HG03558 (cell line): Measurements from ENCODE around the gene RANBP3.
"Not testable (repeated sequence)": the region's sequence is repeated elsewhere in the genome, so short reads cannot be mapped to it uniquely, and the experiment has no call there.

Experiments used
- ATAC-seq: cut with Tn5 transposase; IDR thresholded peaks from one replicate; pipeline ENCODE4 v1.9.1; 2021; ENCODE audit warnings: moderate number of reproducible peaks; ENCODE audit not compliant: unreplicated experiment; ENCODE audit errors: extremely low read depth

The RANBP3 gene

GRCh38 chr19:5892772-5893275, 85.1 kb downstream of the RANBP3 start:
- ATAC-seq = no peak

- no peak for ATAC-seq
Observed at GRCh38 chr19:5891938-5892771, 85.8 kb downstream of the RANBP3 start.

GRCh38 chr19:5891572-5891937, 86.4 kb downstream of the RANBP3 start:
- no peak for ATAC-seq

- no peak for ATAC-seq
Observed at GRCh38 chr19:5890099-5890498, 87.8 kb downstream of the RANBP3 start.

GRCh38 chr19:5889288-5889971, 88.5 kb downstream of the RANBP3 start:
- no peak for ATAC-seq

GRCh38 chr19:5884065-5884811, 93.7 kb downstream of the RANBP3 start:
- ATAC-seq = not testable (repeated sequence)

GRCh38 chr19:5883157-5883873, 94.6 kb downstream of the RANBP3 start:
- not testable (repeated sequence) for ATAC-seq

- no peak for ATAC-seq
Observed at GRCh38 chr19:5882421-5882968, 95.4 kb downstream of the RANBP3 start.

GRCh38 chr19:5881543-5882299, 96.2 kb downstream of the RANBP3 start:
- ATAC-seq = no peak

- ATAC-seq = no peak
Observed at GRCh38 chr19:5880604-5881078, 97.3 kb downstream of the RANBP3 start.

- ATAC-seq = no peak
Observed at GRCh38 chr19:5880196-5880595, 97.7 kb downstream of the RANBP3 start.

- ATAC-seq = no peak
Observed at GRCh38 chr19:5877882-5878281, 100.1 kb downstream of the RANBP3 start.

- no peak for ATAC-seq
Observed at GRCh38 chr19:5877427-5877826, 100.5 kb downstream of the RANBP3 start.

GRCh38 chr19:5874496-5874895, 103.4 kb downstream of the RANBP3 start:
- ATAC-seq = not testable (repeated sequence)

GRCh38 chr19:5873617-5874199, 104.2 kb downstream of the RANBP3 start:
- no peak for ATAC-seq

- no peak for ATAC-seq
Observed at GRCh38 chr19:5870986-5871394, 107.0 kb downstream of the RANBP3 start.

- ATAC-seq = no peak
Observed at GRCh38 chr19:5867201-5868136, 110.5 kb downstream of the RANBP3 start.
